Endothelial cell (in vitro differentiated cells): Measurements from ENCODE around the gene ECSIT. TPM values are rescaled to one million over a fixed set of nuclear protein-coding genes. Genes with fewer than 3 reads are reported as not detected.

Experiments used
- DNase-seq: peaks from one replicate; pipeline ENCODE4 v3.0.0; 2021; ENCODE audit warnings: low spot score
- H3K27ac Mint-ChIP-seq: one replicate; pipeline ENCODE4 v1.8.0; 2021; ENCODE audit warnings: mixed read lengths, inconsistent platforms; ENCODE audit not compliant: unreplicated experiment
- H3K27me3 Mint-ChIP-seq: one replicate; pipeline ENCODE4 v1.8.0; 2021; ENCODE audit warnings: mild to moderate bottlenecking, moderate library complexity, mixed read lengths, inconsistent platforms; ENCODE audit not compliant: unreplicated experiment
- H3K36me3 Mint-ChIP-seq: one replicate; pipeline ENCODE4 v1.8.0; 2021; ENCODE audit warnings: mild to moderate bottlenecking, low read depth, mixed read lengths, inconsistent platforms; ENCODE audit not compliant: unreplicated experiment
- H3K4me1 Mint-ChIP-seq: one replicate; pipeline ENCODE4 v1.8.0; 2021; ENCODE audit warnings: mild to moderate bottlenecking, mixed read lengths, inconsistent platforms; ENCODE audit not compliant: unreplicated experiment
- H3K4me3 Mint-ChIP-seq: one replicate; pipeline ENCODE4 v1.8.0; 2021; ENCODE audit warnings: mild to moderate bottlenecking, mixed read lengths, inconsistent platforms; ENCODE audit not compliant: unreplicated experiment
- H3K9me3 Mint-ChIP-seq: one replicate; pipeline ENCODE4 v1.8.0; 2021; ENCODE audit warnings: mixed read lengths, inconsistent platforms; ENCODE audit not compliant: unreplicated experiment
- CTCF ChIP-seq: fragments of 200-600 bp; sonication (generic); IDR thresholded peaks from one replicate; pipeline ENCODE4 v1.5.0; 2021; ENCODE audit warnings: antibody characterized with exemption; ENCODE audit not compliant: unreplicated experiment
- total RNA-seq: library from RNA; stranded (reverse); fragmentation: NEBNext Ultra II Directional; extraction: Animal tissue kit (Norgen Biotek cat#: 25700); gene quantifications from one replicate; pipeline ENCODE4 v1.2.1, GENCODE V29; 2021; ENCODE audit not compliant: unreplicated experiment

Gene ECSIT
- total RNA-seq, 1 donor from 2014 or later, result 16.7 TPM

- peaks cover 22% of the 10 kb centered on the region for H3K27me3 Mint-ChIP-seq
- no peak for DNase-seq
- no peak for TF ChIP-seq CTCF
- no peak overlapping the region for H3K27ac Mint-ChIP-seq
- H3K36me3 Mint-ChIP-seq, result peaks cover 3% of the 10 kb centered on the region
- H3K9me3 Mint-ChIP-seq, result no peaks in the 10 kb centered on the region
- H3K4me1 Mint-ChIP-seq, result peaks cover 6% of the 10 kb centered on the region
- no peak overlapping the region for H3K4me3 Mint-ChIP-seq
These were observed 45.4 kb downstream of the ECSIT start for GRCh38 chr19:11483366-11484111.

GRCh38 chr19:11482384-11483050, 46.4 kb downstream of the ECSIT start:
- DNase-seq, result peak; percentile 78
- H3K27ac Mint-ChIP-seq, result peak overlapping the region; percentile 36
- peaks cover 29% of the 10 kb centered on the region for H3K27me3 Mint-ChIP-seq
- peaks cover 6% of the 10 kb centered on the region for H3K4me1 Mint-ChIP-seq
- TF ChIP-seq CTCF, result peak; percentile 94
- H3K4me3 Mint-ChIP-seq, result peak overlapping the region; percentile 42
- peaks cover 3% of the 10 kb centered on the region for H3K36me3 Mint-ChIP-seq
- no peaks in the 10 kb centered on the region for H3K9me3 Mint-ChIP-seq

GRCh38 chr19:11481534-11482383, 47.2 kb downstream of the ECSIT start:
- DNase-seq, result peak; percentile 49
- H3K27me3 Mint-ChIP-seq, result peaks cover 36% of the 10 kb centered on the region
- H3K4me1 Mint-ChIP-seq, result peaks cover 6% of the 10 kb centered on the region
- peaks cover 3% of the 10 kb centered on the region for H3K36me3 Mint-ChIP-seq
- no peaks in the 10 kb centered on the region for H3K9me3 Mint-ChIP-seq
- no peak overlapping the region for H3K4me3 Mint-ChIP-seq
- TF ChIP-seq CTCF, result no peak
- no peak overlapping the region for H3K27ac Mint-ChIP-seq

- H3K36me3 Mint-ChIP-seq, result peaks cover 3% of the 10 kb centered on the region
- no peak for DNase-seq
- no peak within 1 kb of the TSS for H3K27ac Mint-ChIP-seq
- H3K27me3 Mint-ChIP-seq, result peaks cover 33% of the 10 kb centered on the region
- no peaks in the 10 kb centered on the region for H3K9me3 Mint-ChIP-seq
- H3K4me1 Mint-ChIP-seq, result peaks cover 6% of the 10 kb centered on the region
- H3K4me3 Mint-ChIP-seq, result no peak within 1 kb of the TSS
- TF ChIP-seq CTCF, result no peak
These were observed 48.0 kb downstream of the ECSIT start, which contains the start of gene ELAVL3 for GRCh38 chr19:11480715-11481533. TSS of gene ELAVL3 (minus strand) at chr19:11481046. CDS start at chr19:11480608, 438 bp downstream.
